ENCODE data around the gene RNASEH1. TPM values are rescaled to one million over a fixed set of nuclear protein-coding genes. Genes with fewer than 3 reads are reported as not detected.

Gene RNASEH1
- total and polyA plus RNA-seq, 2 of the 13 experiments (the other 11 are each of a cell fraction or from before 2014, with no cell fraction given) = 14.5 to 57.4 TPM

GRCh38 chr2:3518496-3519254 is 39.5 kb downstream of the RNASEH1 start (continued):
- TF ChIP-seq ZNF318 (CRISPR knock-in tag; IDR thresholded peaks at IDR 0.05) = peak; percentile 59; the same call in 1 of the 2 replicates
- peak; percentile 55 for TF ChIP-seq ZMYM3 (CRISPR knock-in tag; IDR thresholded peaks at IDR 0.05)
- TF ChIP-seq POLR2G (IDR thresholded peaks at IDR 0.05; ENCODE audit: low read depth, low read length) = peak; percentile 82
- 0 out of 2 replicates have a peak, but pooled peaks have one; percentile 42 for TF ChIP-seq IRX3 (CRISPR knock-in tag; IDR thresholded peaks at IDR 0.05; ENCODE audit: borderline replicate concordance, low read depth)
- no peak for TF ChIP-seq MXD3 (CRISPR knock-in tag; IDR thresholded peaks at IDR 0.05)
- TF ChIP-seq TP53 (CRISPR knock-in tag; conservative IDR thresholded peaks at IDR 0.05) = 0 out of 2 replicates have a peak, but pooled peaks have one; percentile 63
- TF ChIP-seq ZBTB10 (CRISPR knock-in tag; IDR thresholded peaks at IDR 0.05; ENCODE audit: borderline replicate concordance) = peak; percentile 74; the same call in 1 of the 2 replicates
- 0 out of 2 replicates have a peak, but pooled peaks have one; percentile 67 for TF ChIP-seq KAT7 (CRISPR knock-in tag; IDR thresholded peaks at IDR 0.05; ENCODE audit: borderline replicate concordance)
- TF ChIP-seq ZNF652 (CRISPR knock-in tag; IDR thresholded peaks at IDR 0.05; ENCODE audit: borderline replicate concordance, low read depth) = no peak
- TF ChIP-seq NRL (CRISPR knock-in tag; IDR thresholded peaks at IDR 0.05; ENCODE audit: borderline replicate concordance) = no peak; the same call in 1 of the 2 replicates
- TF ChIP-seq HIC2 (CRISPR knock-in tag; IDR thresholded peaks at IDR 0.05; ENCODE audit: low read depth) = 0 out of 2 replicates have a peak, but pooled peaks have one; percentile 31
- no peak for TF ChIP-seq KLF6 (CRISPR knock-in tag; IDR thresholded peaks at IDR 0.05)
- TF ChIP-seq SNAI1 (CRISPR knock-in tag; IDR thresholded peaks at IDR 0.05; ENCODE audit: borderline replicate concordance) = peak; percentile 33; the same call in 1 of the 2 replicates
- TF ChIP-seq ZNF33B (CRISPR knock-in tag; IDR thresholded peaks at IDR 0.05) = no peak; the same call in none of the 2 replicates

All from HepG2 (cell line).